ENCODE measurements around the gene FHL2. TPM values are rescaled to one million over a fixed set of nuclear protein-coding genes. Genes with fewer than 3 reads are reported as not detected.
A peak's percentile ranks its signal among the peaks of the same experiment; 100 is the strongest.
"Not testable (repeated sequence)": the region's sequence is repeated elsewhere in the genome, so short reads cannot be mapped to it uniquely, and the experiment has no call there.

FHL2 gene
- total RNA-seq, 1 experiment from 2014 or later = 30.7 TPM

DNA sequence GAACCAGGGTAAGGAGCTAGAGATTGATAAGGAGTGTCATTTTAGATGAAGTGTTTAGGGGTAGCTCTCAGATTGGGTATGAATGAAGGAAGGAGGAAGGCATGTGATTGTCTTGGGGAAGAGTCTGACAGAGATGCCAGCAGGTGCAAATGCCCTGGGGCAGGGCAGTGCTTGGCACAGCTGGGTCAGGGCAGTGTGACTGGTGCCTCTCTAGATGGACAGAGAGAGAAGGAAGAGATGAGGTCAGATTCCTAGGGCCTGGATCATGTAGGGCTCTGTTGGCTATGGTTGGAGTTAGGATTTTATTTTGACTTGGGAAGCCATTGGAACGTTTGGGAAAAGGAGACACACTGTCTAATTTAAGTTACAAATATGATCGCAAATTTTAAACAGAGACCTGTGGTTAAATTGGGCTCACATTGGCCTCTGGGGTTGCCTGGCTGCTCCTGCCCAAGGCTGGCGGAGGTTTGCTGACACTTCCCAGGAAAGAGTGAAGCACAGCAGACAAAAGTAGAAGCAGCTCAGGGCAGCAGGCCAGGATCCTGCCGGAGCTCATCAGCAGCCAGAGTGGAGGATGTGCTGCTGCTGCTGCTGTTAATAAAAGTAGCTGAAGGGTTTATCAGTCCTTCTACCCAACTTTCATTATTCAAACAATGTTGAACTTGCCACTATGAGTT lies 32.7 kb upstream of the FHL2 start:
- DNase-seq = no peak
- Histone ChIP-seq H3K4me1 (no peaks in the 10 kb centered on the region), H3K36me3 (no peaks in the 10 kb centered on the region), H3K27ac (no peak overlapping the region), H3K9me3 (replicated peaks) (no peaks in the 10 kb centered on the region), H3K27me3 (no peaks in the 10 kb centered on the region), H3K4me3 (no peak overlapping the region)

DNA sequence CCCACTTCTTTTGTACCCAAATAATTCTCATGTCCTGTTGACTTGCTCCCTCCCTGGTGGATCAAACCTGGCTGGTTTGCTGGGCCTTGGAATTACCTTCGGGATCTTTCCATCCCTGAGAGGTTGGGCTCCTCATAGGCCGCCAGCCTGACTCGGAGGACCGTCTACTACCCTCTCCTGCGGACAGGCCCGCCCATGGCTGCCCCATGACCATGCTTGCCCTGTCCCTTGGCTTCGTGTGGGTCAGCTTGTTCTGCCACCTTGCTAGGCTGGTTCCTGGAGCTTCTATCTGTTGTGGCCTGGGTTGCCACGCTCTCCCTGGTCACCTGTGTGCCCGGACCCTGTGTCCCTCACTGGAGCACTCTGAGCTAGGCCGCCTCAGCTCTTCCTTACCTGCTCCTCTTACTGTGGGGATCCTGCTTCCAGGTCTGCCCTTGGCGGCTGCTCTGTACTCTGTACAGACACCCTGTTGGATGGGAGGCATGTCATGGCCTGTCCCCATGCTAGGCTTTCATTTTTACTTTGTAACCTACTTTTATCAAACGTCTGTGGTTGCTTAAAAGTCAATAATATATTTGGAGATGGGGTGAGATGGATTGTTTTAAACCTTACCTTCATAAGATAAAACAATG lies 29.7 kb upstream of the FHL2 start:
- Histone ChIP-seq H3K36me3 (no peaks in the 10 kb centered on the region), H3K27me3 (no peaks in the 10 kb centered on the region), H3K27ac (no peak overlapping the region), H3K4me1 (no peaks in the 10 kb centered on the region), H3K9me3 (replicated peaks) (no peaks in the 10 kb centered on the region), H3K4me3 (no peak overlapping the region)
- DNase-seq = no peak

GRCh38 chr2:105427485-105427884 lies 28.6 kb upstream of the FHL2 start:
- no peaks in the 10 kb centered on the region for H3K36me3 ChIP-seq
- no peak overlapping the region for H3K4me3 ChIP-seq
- peaks cover 5% of the 10 kb centered on the region for H3K4me1 ChIP-seq
- no peak for DNase-seq
- no peaks in the 10 kb centered on the region for H3K27me3 ChIP-seq
- H3K27ac ChIP-seq = no peak overlapping the region
- H3K9me3 ChIP-seq (replicated peaks) = no peaks in the 10 kb centered on the region

DNA sequence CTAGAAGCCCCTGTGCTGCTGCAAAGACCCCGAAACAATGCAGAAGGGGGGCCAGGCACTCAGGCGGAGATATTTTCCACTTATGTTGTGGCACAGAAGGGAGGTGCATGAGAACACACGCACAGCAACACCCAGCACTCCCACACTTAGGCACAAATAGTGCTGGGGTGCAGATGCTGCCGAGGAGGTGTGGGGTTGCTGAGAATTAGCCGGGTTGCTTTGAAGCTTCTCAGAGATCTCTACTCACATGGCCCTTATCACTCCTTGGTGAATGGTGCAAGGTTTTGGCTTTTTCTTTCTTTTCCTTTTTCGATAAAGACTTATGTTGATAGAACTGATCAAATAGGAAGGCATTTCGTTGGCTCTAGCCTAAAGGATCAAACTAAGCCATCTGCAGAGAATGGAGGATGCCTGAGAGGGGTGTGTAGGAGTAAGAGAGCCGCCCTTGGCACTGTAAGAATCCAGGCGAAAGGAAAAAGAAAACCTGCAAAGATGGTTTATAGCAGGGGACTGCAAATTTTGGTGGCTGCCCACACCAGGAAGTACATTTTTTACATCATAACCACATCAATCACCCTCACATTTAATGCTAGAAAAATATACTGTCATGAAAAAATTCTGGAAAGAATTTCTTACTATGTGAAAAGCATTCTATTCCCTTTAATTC lies 27.9 kb upstream of the FHL2 start:
- no peaks in the 10 kb centered on the region for H3K9me3 ChIP-seq (replicated peaks)
- H3K27me3 ChIP-seq = no peaks in the 10 kb centered on the region
- H3K27ac ChIP-seq = no peak overlapping the region
- no peak for DNase-seq
- no peak overlapping the region for H3K4me3 ChIP-seq
- no peaks in the 10 kb centered on the region for H3K36me3 ChIP-seq
- peaks cover 13% of the 10 kb centered on the region for H3K4me1 ChIP-seq

DNA sequence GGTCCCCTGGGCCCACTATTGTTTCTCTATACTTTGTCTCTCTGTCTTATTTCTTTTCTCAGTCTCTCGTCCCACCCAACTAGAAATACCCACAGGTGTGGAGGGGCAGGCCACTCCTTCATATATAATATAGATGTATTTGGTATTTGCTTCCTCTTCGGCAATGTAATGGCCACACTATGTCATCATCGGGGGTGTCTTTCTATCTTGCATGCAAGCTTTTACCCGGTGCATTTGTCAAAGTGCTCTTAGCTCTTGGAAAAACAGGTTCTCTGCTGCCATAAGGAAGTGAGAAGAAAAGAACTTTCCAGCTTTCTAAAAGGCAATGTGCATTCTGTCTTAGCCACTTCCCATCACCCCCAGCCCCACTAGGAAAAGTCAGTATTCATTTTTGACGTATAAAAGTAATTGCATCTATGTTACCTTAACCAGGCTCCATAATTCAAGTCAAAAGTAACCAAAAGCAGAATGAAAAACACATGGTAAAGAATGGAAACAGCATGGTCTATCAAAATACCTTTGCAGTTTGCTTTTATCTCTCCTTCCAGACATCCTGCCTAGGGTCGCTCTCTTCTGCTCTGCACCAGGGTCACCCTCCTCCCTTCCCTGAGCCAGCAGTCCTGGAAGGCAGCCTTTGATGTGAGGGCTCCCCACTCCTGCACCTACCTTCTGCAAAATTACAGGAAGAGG lies 27.2 kb upstream of the FHL2 start:
- Histone ChIP-seq H3K36me3 (no peaks in the 10 kb centered on the region), H3K9me3 (replicated peaks) (no peaks in the 10 kb centered on the region), H3K4me1 (peaks cover 13% of the 10 kb centered on the region), H3K27me3 (no peaks in the 10 kb centered on the region), H3K27ac (no peak overlapping the region), H3K4me3 (no peak overlapping the region)
- no peak for DNase-seq

GRCh38 chr2:105424836-105425235 lies 26.0 kb upstream of the FHL2 start:
- peaks cover 13% of the 10 kb centered on the region for H3K4me1 ChIP-seq
- not testable (repeated sequence) for H3K27ac ChIP-seq, DNase-seq

DNA sequence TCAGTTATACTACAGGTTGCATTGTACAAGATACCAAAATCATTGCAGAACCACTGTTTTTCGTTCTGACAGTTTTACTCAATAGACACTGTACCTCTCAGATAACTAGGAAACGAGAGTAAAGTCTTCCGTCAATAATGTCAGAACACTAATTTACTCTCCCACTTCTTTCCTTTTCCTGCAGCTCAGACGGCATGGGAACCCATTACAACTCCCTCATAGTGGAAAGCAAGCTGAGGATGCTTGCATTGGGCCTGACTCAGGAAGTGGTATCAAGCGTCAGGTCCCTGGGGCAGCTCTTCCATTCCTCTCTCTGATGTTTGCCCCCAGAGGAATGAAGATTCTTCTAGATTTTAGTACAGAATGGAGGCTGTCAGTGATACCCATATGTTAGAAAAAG lies 23.9 kb upstream of the FHL2 start:
- Histone ChIP-seq H3K4me1 (peaks cover 20% of the 10 kb centered on the region), H3K36me3 (no peaks in the 10 kb centered on the region), H3K9me3 (replicated peaks) (peaks cover 7% of the 10 kb centered on the region; the same call in 1 of the 2 replicates), H3K27me3 (no peaks in the 10 kb centered on the region), H3K4me3 (no peak overlapping the region), H3K27ac (peak overlapping the region; percentile 65)
- DNase-seq = peak; percentile 16 to 54

More at GRCh38 chr2:105424836-105425235, 26.0 kb upstream of the FHL2 start:
- not testable (repeated sequence) for H3K36me3 ChIP-seq; H3K4me3 ChIP-seq; H3K27me3 ChIP-seq; H3K9me3 ChIP-seq (replicated peaks)

DNA sequence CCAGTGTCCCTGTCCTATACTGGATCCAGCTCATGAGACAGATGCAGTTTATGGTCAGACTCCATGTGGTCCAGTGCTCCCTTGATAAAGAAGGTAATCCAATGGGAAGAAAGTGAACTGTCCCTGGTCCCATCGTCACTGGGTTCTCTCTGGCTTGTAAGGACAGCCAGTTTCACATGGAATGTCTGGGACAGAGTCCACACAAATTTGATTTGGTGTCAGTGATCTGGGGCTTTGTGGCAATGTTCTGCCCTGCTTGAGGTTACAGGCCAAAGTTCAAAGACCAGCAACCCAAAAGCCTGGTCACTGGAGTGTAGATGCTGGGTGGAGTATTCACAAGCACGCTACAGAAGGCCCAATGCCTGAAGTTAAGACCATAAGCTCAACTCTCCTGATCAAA lies 22.2 kb upstream of the FHL2 start:
- Histone ChIP-seq H3K36me3 (no peaks in the 10 kb centered on the region), H3K27me3 (no peaks in the 10 kb centered on the region), H3K27ac (no peak overlapping the region), H3K4me3 (no peak overlapping the region), H3K4me1 (peaks cover 22% of the 10 kb centered on the region), H3K9me3 (replicated peaks) (peaks cover 7% of the 10 kb centered on the region; the same call in 1 of the 2 replicates)
- no peak for DNase-seq

GRCh38 chr2:105418522-105418921 lies 19.7 kb upstream of the FHL2 start:
- H3K36me3 ChIP-seq = no peaks in the 10 kb centered on the region
- H3K27ac ChIP-seq = no peak overlapping the region
- H3K27me3 ChIP-seq = no peaks in the 10 kb centered on the region
- H3K4me1 ChIP-seq = peaks cover 22% of the 10 kb centered on the region
- H3K4me3 ChIP-seq = no peak overlapping the region
- H3K9me3 ChIP-seq (replicated peaks) = peaks cover 7% of the 10 kb centered on the region; the same call in 1 of the 2 replicates
- no peak for DNase-seq

GRCh38 chr2:105417857-105418436 lies 19.1 kb upstream of the FHL2 start:
- H3K4me3 ChIP-seq = no peak overlapping the region
- H3K36me3 ChIP-seq = no peaks in the 10 kb centered on the region
- no peaks in the 10 kb centered on the region for H3K27me3 ChIP-seq
- peak; percentile 17 to 54 for DNase-seq
- no peak overlapping the region for H3K27ac ChIP-seq
- peaks cover 7% of the 10 kb centered on the region; the same call in 1 of the 2 replicates for H3K9me3 ChIP-seq (replicated peaks)
- peaks cover 21% of the 10 kb centered on the region for H3K4me1 ChIP-seq

DNA sequence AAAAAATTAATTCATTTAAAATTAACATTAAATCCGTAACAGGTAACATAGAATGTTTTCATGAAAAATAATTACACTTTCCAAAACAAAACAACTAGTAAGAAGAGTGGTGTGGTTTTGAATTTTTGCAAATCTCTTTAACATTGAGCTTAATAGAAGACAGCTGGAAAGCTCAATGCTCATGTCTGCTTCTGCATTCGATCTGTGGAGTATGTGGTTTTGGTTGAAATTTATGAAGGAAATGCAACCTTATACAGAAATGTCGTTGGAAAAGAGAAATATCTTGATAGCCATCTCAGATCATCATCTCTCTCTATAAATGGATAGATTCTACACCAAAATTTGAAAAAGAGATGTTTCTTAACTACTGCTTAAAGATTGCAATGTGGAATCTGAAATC lies 17.3 kb upstream of the FHL2 start:
- H3K4me3 ChIP-seq = no peak overlapping the region
- no peaks in the 10 kb centered on the region for H3K27me3 ChIP-seq
- no peak overlapping the region for H3K27ac ChIP-seq
- H3K36me3 ChIP-seq = no peaks in the 10 kb centered on the region
- DNase-seq = no peak
- H3K4me1 ChIP-seq = peaks cover 9% of the 10 kb centered on the region; the same call in 1 of the 2 replicates
- H3K9me3 ChIP-seq (replicated peaks) = peaks cover 7% of the 10 kb centered on the region; the same call in 1 of the 2 replicates

DNA sequence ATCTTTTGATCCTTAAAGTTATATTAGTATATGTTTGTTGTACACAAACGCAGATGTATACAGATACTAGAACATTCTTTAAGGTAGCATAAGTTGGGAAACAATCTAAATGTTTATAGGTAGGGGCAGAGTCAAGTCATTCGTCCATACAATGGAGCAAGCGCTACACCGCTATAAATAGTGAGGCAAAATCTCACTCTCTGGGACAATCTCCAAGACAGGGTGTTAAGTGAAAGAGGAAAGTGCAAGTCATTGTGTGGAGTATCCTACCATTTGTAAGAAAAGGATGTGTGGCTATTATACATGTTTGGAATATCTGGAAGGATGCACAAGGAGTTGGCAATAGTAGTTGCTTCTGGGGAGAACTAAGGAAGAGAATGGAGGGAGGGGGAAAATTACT lies 16.2 kb upstream of the FHL2 start:
- H3K27me3 ChIP-seq = no peaks in the 10 kb centered on the region
- peaks cover 9% of the 10 kb centered on the region; the same call in 1 of the 2 replicates for H3K4me1 ChIP-seq
- no peak for DNase-seq
- no peak overlapping the region for H3K4me3 ChIP-seq
- H3K9me3 ChIP-seq (replicated peaks) = peaks cover 7% of the 10 kb centered on the region; the same call in 1 of the 2 replicates
- no peak overlapping the region for H3K27ac ChIP-seq
- no peaks in the 10 kb centered on the region for H3K36me3 ChIP-seq

GRCh38 chr2:105413206-105413605 lies 14.4 kb upstream of the FHL2 start:
- H3K27me3 ChIP-seq = no peaks in the 10 kb centered on the region
- H3K36me3 ChIP-seq = no peaks in the 10 kb centered on the region
- H3K4me3 ChIP-seq = no peak overlapping the region
- peaks cover 6% of the 10 kb centered on the region; the same call in 1 of the 2 replicates for H3K4me1 ChIP-seq
- DNase-seq = no peak
- no peaks in the 10 kb centered on the region for H3K9me3 ChIP-seq (replicated peaks)
- no peak overlapping the region for H3K27ac ChIP-seq

GRCh38 chr2:105412584-105412983 lies 13.7 kb upstream of the FHL2 start:
- H3K9me3 ChIP-seq (replicated peaks) = no peaks in the 10 kb centered on the region
- H3K27ac ChIP-seq = no peak overlapping the region
- H3K27me3 ChIP-seq = no peaks in the 10 kb centered on the region
- no peak for DNase-seq
- peaks cover under 1% of the 10 kb centered on the region; the same call in 1 of the 2 replicates for H3K4me1 ChIP-seq
- H3K4me3 ChIP-seq = no peak overlapping the region
- H3K36me3 ChIP-seq = no peaks in the 10 kb centered on the region
